KOPT-K1 (cell line): ENCODE measurements around the gene UBTD1.

ENCODE experiments used
- H3K27ac ChIP-seq: fragments of 200-600 bp; sonication (generic); 2 replicates; pipeline ENCODE4 v1.5.1; 2016; ENCODE audit warnings: antibody characterized with exemption, mild to moderate bottlenecking, low read depth, low read length; ENCODE audit not compliant: poor library complexity, severe bottlenecking
- H3K36me3 ChIP-seq: fragments of 200-600 bp; sonication (generic); 2 replicates; pipeline ENCODE4 v1.5.1; 2017; ENCODE audit warnings: antibody characterized with exemption, mild to moderate bottlenecking, low read length, moderate library complexity; ENCODE audit not compliant: insufficient read depth
- H3K9me3 ChIP-seq: fragments of 200-600 bp; sonication (generic); 2 replicates; pipeline ENCODE4 v1.5.1; 2017; ENCODE audit warnings: antibody characterized with exemption, low read length, mild to moderate bottlenecking; ENCODE audit not compliant: insufficient read depth, poor library complexity, severe bottlenecking

Gene UBTD1, protein sequence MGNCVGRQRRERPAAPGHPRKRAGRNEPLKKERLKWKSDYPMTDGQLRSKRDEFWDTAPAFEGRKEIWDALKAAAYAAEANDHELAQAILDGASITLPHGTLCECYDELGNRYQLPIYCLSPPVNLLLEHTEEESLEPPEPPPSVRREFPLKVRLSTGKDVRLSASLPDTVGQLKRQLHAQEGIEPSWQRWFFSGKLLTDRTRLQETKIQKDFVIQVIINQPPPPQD

DNA sequence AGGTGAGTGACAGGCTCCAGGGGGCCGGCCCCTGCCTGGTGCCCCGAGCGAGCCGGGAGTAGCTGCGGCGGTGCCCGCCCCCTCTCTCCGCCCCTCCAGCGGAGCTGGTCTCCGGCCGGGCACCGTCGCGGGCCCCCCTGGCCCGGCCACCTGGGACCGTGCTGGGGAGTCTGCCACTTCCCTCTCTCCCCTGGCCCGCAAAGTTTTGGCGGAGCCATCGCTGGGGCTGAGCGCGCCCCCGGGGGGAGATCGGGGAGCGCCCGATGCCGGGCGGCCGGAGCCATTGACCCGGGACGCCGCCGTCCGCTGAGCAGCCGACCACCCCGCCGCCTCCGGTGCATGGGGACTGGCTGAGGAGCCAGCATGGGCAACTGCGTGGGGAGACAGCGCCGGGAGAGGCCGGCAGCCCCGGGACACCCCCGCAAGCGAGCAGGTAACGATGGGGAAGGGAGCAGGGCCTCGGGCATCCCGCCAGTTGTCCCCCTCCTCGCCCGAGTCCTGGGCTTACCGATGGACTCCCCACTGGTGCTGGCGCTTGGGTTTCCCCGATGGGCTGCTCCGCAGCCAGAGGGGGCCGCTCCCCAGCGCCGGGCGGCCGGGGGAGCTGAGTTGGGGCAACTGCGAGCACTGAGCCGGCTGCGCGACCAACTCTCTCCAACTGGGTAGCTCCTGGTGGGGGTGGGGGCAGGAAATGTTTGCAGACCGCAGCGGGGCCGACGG is at the start of gene UBTD1:
Gene UBTD1 (plus strand): TSS at position 84 of the 720 bp plus-strand sequence. CDS start 280 bp downstream, at position 364.
- Histone ChIP-seq H3K36me3 (peaks cover 7% of the 10 kb centered on the region; the same call in 1 of the 2 replicates), H3K9me3 (no peaks in the 10 kb centered on the region), H3K27ac (peak within 1 kb of the TSS; percentile 76)

DNA sequence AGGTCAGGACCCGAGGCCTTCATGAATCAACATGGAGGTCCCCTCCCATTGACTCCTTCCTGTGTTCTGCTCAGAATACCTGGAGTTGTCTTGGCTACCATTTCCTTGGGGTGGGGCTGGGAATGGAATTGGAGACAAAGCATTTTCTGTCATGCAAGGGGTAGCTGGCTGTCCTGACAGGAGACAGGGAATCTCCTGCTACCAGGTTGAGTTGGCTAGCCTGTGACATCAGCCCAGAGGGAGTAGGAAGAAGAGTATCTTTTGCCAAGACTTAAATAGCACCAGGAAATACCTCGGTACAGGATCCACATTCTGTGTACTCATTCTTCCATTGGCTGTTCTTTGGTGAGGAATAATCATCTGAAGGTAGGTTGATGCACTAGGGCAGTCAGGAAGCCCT is 47.9 kb upstream of the UBTD1 start:
- Histone ChIP-seq H3K27ac (no peak overlapping the region), H3K36me3 (peaks cover 65% of the 10 kb centered on the region), H3K9me3 (no peaks in the 10 kb centered on the region)

DNA sequence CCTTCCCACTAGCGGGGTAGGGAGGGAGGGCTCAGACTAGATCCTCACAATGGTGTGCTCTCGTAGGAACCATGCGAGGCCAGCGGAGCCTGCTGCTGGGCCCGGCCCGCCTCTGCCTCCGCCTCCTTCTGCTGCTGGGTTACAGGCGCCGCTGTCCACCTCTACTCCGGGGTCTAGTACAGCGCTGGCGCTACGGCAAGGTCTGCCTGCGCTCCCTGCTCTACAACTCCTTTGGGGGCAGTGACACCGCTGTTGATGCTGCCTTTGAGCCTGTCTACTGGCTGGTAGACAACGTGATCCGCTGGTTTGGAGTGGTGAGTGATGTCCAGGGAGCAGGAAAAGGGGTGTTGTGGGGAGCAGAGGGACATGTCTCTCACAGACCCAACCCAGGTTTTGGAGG is 47.1 kb upstream of the UBTD1 start:
- Histone ChIP-seq H3K9me3 (no peaks in the 10 kb centered on the region), H3K36me3 (peaks cover 72% of the 10 kb centered on the region)

DNA sequence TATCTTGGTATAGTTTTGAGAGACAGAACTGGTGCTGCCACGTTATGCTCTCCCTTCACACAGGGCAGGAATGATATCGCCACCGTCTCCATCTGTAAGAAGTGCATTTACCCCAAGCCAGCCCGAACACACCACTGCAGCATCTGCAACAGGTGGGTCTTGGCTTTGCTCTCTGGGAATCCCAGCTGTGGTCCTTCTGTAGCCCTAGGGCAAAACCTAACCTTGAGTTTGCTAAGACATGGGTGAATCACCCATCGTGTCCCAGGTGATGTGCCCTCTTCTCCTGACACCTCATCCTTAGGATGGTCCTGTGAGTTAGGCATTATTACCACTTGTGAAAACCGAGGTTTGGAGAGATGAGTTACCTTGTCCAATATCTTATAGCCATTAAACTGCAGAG is 46.4 kb upstream of the UBTD1 start:
- peaks cover 80% of the 10 kb centered on the region for H3K36me3 ChIP-seq
- H3K27ac ChIP-seq: no peak overlapping the region
- no peaks in the 10 kb centered on the region for H3K9me3 ChIP-seq

More for the DNA sequence above, 47.1 kb upstream of the UBTD1 start:
- no peak overlapping the region for H3K27ac ChIP-seq

DNA sequence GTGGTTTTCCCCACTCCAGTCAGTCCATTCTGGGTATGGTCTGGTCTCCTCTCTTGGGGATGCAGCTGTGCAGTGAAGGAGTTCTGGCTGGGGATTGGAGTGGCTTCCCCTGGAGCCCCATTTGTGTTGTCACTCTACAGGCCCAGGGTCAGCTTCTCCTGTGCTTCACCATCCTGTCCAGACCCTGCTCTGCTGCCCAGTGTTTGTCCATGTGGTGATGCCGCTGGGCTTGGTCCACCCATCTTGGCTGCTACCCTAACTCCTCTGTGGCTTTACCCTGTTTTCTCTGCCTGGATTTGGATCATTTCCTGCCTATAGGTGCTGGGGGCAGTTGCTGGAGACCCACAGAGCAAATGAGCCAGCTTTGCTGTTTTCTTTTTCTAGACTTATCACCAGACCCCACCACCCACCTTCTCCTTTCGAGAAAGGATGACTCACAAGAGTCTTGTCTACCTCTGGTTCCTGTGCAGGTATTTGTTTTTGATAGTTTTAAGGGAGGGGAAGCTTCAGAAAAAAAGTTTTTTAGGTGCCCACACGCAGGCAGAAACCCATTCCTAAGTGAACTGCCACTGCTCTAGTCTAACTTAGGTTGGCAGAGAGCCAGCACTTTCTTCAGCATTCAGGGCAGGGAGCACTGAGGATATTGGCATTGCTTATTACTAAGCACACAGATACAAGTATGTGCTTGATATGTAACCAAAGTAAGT is 44.2 kb upstream of the UBTD1 start:
- Histone ChIP-seq H3K36me3 (peaks cover 95% of the 10 kb centered on the region), H3K27ac (no peak overlapping the region), H3K9me3 (no peaks in the 10 kb centered on the region)

DNA sequence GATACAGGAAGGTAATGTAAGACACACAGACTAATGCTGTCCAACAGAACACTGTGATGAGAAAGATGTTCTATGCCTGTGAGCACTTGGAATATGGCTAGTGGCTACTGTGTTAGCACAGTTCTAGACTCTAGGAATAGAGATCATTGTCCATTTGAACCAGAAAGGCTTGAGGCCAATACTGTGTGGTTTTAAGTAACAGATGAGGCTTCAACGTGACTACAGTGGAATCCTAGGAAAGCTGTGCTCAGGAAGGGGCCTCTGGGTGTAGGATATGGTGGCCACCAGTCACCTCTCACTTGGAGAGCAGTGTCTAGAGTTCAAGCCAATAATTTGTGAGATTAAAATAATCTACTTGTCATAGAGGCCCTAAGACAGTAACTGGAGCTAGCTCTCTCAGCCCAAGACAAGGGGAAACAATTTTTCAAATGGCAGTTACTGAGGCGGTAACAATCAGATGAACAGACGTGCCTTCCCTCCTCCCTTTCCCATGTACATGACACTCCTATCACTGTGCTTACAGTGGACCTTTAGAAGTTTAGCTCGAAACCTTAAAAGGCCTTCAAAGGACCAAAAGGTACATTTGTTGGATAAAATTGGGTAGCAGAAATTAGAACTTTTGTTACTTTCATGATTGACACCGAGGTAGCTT is 42.6 kb upstream of the UBTD1 start:
- Histone ChIP-seq H3K9me3 (no peaks in the 10 kb centered on the region), H3K27ac (no peak overlapping the region), H3K36me3 (peaks cover 100% of the 10 kb centered on the region)

DNA sequence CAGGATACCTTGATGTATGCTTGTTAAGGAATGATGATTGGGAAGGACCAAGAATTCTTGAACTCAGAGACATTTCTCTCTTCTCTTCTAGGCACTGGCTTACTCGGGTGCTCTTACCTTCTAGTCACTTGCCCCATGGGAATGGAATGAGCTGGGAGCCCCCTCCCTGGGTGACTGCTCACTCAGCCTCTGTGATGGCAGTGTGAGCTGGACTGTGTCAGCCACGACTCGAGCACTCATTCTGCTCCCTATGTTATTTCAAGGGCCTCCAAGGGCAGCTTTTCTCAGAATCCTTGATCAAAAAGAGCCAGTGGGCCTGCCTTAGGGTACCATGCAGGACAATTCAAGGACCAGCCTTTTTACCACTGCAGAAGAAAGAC is 42.0 kb upstream of the UBTD1 start:
- peaks cover 100% of the 10 kb centered on the region for H3K36me3 ChIP-seq
- no peak overlapping the region for H3K27ac ChIP-seq

DNA sequence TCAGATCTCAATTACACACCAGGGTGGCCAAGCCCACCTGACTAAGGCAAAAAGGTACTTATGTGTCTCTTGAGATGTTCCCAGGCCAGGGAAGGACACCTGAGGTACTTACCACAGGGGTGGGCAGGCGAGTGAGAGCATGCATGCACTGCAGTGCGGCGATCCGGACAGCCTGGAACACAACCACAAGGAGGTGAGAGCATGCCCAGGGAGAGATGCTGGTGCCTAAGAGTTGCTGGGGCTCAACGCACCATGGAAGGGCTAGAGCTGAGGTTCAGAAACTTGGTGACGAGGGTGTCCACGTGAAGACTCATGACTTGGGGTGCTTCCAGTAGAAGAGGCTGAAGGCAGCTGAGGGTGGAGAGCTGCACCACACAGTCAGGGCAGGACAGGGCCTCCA is 39.6 kb upstream of the UBTD1 start:
- H3K9me3 ChIP-seq: no peaks in the 10 kb centered on the region
- no peak overlapping the region for H3K27ac ChIP-seq
- peaks cover 100% of the 10 kb centered on the region for H3K36me3 ChIP-seq

More for the DNA sequence above, 42.0 kb upstream of the UBTD1 start:
- H3K9me3 ChIP-seq: no peaks in the 10 kb centered on the region

DNA sequence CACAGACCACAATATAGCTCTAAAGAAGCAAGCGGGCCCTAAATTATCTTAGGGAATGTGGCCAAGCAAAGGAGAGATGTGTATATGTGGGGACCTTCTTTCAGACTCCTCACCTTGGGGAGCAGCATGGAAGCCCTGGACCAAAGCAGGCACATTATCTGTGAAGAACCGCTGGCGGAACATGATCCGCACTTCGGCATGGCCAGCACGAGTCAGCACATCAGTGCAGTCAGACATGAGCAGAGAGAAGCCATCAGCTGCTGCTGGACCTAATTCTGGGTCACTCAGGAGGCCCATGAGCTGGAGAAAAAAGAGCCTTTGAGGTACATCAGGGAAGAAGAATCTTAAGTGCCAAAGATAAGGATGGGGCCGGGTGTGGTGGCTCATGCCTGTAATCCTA is 38.8 kb upstream of the UBTD1 start:
- H3K27ac ChIP-seq: no peak overlapping the region
- H3K36me3 ChIP-seq: peaks cover 100% of the 10 kb centered on the region
- no peaks in the 10 kb centered on the region for H3K9me3 ChIP-seq

DNA sequence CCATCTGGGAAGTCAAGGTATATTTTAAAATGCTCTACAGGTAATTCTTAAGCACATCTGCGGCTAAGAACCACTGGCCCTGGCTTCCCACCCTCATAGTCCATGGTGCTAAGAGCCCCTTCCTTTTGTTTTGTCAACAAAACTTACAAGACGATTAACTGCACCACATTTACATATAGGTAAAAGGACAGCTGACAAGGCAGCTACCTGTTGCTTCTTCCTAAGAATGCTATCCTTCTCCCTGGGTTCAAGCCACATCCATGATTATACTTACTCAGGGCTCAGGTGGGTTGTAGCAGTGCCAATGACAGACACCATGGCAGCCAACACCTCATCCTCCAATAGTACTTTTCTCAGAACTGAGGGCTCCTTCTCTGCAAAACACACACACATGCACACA is 36.4 kb upstream of the UBTD1 start:
- H3K27ac ChIP-seq: no peak overlapping the region
- peaks cover 100% of the 10 kb centered on the region for H3K36me3 ChIP-seq

DNA sequence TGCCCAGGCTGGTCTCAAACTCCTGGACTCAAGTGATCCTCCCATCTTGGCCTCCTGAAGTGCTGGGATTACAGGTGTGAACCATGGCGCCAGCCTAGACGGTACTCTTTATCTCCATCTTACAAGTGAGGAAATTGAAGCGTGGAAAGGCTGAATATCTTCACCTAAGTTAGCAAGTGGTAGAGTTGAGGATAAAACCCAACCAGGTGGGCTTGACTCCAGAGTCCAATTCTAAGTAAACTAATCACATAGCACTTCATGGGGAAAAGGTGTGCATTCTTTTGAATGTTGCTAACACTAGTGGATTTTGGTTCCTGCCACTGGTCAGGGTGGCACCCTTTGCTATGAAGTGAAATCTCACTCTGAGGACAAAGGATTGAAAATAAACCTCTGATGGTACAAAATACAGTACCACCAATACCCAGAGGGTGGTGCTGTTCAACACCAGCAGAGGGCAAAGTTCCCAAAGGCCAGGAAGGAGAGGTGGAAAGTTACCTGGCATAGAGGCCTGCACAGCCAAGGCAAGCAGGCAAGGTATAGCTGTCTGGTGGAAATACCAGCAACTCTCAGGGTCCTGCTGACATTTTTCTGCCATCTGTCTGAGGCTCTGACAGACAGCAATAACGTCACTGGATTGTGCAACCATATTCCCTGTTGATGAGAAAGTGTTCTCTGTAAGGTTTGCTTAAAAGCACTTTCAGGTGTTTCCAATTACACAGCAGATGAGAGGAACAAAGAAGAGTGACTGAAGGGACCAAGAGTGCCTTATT is 35.2 kb upstream of the UBTD1 start:
- H3K36me3 ChIP-seq: peaks cover 100% of the 10 kb centered on the region
- H3K27ac ChIP-seq: no peak overlapping the region
- no peaks in the 10 kb centered on the region for H3K9me3 ChIP-seq

More for the DNA sequence above, 36.4 kb upstream of the UBTD1 start:
- no peaks in the 10 kb centered on the region for H3K9me3 ChIP-seq

DNA sequence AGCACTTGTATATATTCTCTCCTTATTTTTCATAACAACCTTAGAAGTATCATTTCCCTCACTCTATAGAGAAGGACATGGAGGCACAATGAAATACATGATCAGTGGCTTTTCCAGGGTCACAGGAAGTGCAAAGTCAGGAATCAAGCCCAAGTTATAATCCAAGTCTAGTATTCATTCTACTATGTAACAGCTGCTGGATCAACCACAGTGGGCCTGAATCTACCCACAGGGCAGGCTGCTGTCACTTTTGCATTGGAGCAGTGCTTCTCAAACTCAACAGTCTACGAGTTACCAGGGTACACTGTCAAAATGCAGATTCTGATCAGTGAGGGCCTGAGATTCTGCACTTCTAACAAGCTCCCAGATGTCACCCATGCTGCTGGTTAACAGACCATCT is 34.5 kb upstream of the UBTD1 start:
- Histone ChIP-seq H3K9me3 (no peaks in the 10 kb centered on the region), H3K36me3 (peaks cover 100% of the 10 kb centered on the region), H3K27ac (no peak overlapping the region)

DNA sequence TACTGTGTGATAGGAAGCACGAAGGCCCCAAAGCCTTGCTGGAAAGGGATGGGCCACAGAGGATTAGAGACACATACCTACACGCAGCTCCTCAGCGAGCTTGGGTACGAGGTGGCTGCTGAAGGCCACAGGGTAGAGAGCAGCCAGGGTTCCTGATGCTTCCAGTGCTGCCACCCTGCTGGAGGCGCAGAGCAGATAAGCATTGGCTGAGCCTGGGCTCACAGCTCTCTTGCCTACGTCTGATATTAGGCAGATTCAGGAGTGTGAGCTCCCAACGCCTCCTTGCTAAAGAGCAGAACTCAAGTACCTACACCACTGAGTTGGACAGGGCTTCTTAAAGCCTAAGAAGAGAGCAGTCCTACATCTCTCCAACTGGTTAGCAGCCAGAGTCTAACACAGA is 32.7 kb upstream of the UBTD1 start:
- H3K27ac ChIP-seq: no peak overlapping the region
- H3K9me3 ChIP-seq: no peaks in the 10 kb centered on the region
- peaks cover 100% of the 10 kb centered on the region for H3K36me3 ChIP-seq

DNA sequence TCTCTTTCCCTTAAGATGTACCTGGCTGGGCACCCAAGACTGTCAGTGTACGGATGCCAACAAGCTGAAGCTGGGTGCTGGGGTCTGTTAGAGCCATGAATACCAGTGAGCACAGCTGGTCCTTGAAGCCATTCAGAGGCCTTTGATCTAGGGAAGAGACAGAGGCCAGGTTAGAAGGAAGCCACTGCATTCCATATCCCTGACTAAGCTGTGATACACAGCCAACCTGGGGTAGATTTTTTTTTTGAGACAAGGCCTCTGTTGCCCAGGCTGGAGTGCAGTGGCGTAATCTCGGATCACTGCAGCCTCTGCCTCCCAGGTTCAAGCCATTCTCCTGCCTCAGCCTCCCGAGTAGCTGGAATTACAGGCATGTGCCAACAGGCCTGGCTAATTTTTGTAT is 32.0 kb upstream of the UBTD1 start:
- H3K27ac ChIP-seq: no peak overlapping the region
- peaks cover 100% of the 10 kb centered on the region for H3K36me3 ChIP-seq
- no peaks in the 10 kb centered on the region for H3K9me3 ChIP-seq
